MM.1S (cell line): ENCODE measurements around the gene GRB10.

ENCODE experiments used
- CTCF ChIP-seq: fragments of 300-600 bp; sonication (generic); IDR thresholded peaks from 2 replicates; pipeline ENCODE4 v1.5.1; 2016; ENCODE audit warnings: antibody characterized with exemption, low read length, mixed read lengths
- EZH2 ChIP-seq: fragments of 300-600 bp; sonication (generic); optimal IDR thresholded peaks from 2 replicates; pipeline ENCODE3; 2017; ENCODE audit warnings: low read depth, mild to moderate bottlenecking, antibody characterized with exemption, low read length, mixed read lengths
- EZH2phosphoT487 ChIP-seq: fragments of 300-600 bp; sonication (generic); IDR thresholded peaks from 2 replicates; pipeline ENCODE4 v1.6.1; 2018; ENCODE audit warnings: antibody characterized with exemption, low read length

GRCh38 chr7:50644586-50644985 is 138.1 kb downstream of the GRB10 start:
- no peak for TF ChIP-seq CTCF
- no peak for TF ChIP-seq EZH2
- no peak for TF ChIP-seq EZH2phosphoT487
